Activated naive CD8-positive, alpha-beta T cell treated with anti-CD3 and anti-CD28 coated beads, Interleukin-2, amount 50 U/mL, for 16 hours (primary cell): ENCODE results near the gene TLR9.

Experiments
- DNase-seq: peaks from one replicate; pipeline ENCODE4 v3.0.0-alpha.2; 2020; ENCODE audit warnings: low read depth, low spot score

TLR9 gene

DNA sequence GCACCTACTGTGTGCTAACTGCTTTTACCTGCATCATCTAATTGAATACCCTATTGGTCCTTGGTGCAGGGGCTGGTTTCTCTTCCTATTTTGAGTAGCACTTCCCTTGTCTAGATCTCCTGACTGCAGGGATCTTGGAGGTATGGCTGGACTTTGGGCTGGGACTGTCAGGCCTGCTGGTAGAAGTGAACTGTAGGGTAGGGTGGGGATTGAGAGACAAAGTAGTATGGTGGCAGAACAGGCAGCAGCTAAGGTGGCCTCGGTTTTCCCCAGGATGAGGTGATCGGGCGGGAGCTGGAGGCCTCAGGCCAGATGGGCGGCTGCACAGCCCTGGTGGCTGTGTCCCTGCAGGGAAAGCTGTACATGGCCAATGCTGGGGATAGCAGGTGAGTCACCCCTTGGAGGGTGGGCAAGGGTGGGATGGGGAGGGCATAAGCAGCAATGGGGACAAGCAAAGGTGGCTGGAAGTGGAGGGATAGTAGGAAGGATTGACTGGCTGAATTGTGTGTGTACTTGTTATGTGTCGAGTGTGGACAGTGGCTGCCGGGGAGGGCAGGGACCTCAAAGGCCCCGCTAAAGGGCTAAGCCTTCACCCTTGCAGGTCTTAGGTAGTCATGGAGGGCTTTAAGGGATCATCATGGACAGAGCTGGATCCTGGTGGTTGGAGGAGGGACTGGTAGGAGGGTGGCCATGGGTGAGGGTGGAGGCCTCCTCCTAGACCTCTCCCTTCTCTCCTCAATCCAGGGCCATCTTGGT, 22.1 kb upstream of the TLR9 start:
- no peak for DNase-seq

DNA sequence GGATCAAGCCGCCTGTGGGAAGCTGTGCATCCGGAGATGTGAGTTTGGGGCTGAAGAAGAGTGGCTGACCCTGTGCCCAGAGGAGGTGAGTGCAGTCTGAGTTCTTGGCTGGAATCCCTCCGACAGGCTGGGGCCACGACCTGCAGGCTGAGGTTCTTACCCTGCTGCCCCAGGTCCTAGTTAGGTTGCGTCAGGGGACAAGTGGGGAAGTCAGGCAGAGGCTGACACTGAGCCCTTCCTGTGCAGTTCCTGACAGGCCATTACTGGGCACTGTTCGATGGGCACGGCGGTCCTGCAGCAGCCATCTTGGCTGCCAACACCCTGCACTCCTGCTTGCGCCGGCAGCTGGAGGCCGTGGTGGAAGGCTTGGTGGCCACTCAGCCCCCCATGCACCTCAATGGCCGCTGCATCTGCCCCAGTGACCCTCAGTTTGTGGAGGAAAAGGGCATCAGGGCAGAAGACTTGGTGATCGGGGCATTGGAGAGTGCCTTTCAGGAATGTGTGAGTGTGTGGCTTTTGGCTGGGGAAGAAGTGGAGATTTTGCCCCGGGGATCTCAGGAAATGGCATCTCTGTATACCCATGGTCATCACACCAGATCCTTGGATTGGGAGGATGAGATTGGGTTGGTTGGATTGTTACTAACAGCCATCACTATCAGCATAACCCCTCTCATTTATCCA, 21.4 kb upstream of the TLR9 start:
- DNase-seq, result no peak

DNA sequence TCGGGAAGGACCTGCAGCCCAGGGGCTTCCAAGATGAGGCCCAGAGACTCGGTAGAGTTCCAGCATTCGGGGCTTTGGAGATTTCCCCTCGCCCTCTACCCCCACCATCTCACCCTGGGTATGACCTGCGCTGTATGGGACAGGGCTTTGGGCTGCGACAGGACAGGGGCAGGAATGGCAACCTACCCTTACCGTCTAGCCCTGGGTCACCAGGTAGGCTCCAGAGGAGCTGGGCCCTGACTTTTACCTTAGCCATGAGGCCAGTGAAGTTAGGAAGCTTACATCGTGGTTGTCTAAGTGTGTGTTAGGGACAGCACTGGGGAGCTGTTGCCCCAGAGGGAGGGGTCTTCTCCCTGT, 20.8 kb upstream of the TLR9 start:
- no peak for DNase-seq

DNA sequence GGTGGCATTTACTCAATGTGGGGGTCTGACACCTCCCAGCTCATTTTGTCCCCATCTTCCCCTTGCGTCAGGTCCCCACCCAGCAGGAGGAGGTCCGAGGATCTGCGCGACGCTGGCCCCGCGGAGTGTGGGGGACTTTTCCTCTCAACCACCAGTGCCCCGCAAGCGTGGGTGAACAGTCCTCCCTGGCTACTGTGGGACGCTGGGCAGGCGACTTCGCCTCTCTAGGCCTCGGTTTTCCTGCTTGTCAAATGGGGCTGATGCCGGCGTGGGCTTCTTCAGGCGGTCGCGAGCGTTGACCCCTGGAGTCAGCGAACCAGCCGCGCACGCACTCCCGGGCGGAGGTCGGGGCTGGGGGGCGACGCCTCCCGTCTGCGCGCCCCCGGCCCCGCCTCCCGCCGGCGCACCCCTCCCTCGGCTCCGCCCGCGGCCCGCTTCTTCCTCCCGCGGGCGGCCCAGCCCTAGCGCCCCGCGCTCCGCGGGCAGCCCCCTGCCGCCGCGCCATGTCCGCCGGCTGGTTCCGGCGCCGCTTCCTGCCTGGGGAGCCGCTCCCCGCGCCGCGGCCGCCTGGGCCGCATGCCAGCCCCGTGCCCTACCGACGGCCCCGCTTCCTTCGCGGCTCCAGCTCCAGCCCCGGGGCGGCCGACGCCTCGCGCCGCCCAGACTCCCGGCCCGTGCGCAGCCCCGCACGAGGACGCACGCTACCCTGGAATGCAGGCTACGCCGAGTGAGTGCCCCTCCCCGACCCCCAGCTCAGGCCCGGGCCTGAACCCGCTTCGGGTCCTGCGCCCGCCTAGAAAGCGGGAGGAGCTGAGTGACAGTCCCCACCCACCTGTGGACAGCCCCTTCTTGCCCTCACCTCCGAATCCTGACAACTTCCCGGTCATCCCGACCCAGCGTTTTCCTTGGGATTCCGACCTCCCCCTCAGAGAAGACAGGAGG, 20.1 kb upstream of the TLR9 start, which contains the start of gene PPM1M:
PPM1M (plus strand) TSS at position 438 of the 942 bp plus-strand sequence; CDS start at position 504, 66 bp downstream.
- no peak for DNase-seq

- no peak for DNase-seq
These were observed 18.6 kb upstream of the TLR9 start for GRCh38 chr3:52243791-52244628.

GRCh38 chr3:52242039-52242438, 16.6 kb upstream of the TLR9 start:
- no peak for DNase-seq

DNA sequence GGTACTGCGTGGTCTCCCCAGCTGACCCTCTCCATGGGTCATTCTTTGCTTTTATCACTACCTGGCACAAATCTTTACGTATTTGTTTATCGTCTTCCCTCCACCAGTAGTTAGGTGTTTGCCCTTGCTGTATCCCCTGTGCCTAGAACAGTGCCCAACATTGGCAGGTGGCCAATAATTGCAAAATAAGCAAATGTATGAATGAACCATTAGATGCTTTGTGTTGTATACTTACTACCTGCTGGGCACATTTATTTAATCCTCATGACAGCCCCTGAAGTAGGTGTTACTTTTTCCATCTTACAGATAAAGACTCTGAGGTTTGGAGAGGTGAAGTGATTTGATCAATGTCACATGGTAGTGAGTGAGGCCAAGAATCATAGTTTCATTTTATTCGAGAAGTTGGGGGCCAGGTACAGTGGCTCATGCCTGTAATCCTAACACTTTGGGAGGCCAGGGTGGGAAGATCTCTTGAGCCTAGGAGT, 15.5 kb upstream of the TLR9 start:
- DNase-seq, result no peak

DNA sequence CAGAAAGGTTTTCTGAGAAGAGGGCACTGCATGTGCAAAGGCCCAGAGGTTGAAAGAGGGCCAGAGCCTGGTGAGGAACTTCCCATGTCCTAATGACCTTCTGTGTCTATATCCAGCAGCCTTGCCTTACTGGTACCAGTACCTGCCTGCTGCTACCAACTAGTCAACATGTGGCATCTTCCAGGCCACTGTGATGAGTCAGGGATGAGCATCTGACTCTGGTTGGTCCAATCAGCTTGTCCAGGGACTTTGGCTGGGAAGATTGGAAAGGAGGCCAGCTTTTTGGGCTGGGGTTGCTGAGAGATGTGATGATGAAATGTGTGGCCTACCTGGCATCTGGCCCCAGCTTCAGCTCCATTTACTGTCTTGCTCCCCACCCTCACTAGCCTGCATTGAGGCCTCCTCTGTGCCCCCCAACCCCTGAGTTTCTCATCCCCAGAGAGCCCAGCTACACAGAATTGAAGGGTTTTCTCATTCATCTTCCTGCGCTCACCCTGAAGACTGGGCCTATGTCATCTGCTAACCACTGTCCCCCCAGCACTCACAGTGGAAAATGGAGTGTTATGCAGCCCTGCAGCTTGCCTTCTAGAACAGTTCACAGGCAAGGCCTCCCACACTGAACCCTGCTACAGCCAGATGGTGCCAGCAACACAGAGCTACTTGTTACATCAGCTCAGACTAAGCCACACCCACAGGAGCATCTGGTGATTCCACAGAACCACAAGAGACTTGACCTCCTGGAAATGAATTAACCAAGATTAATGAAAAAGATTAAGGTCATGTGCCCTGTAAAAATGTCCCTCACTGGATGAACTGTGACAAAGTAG, 14.8 kb upstream of the TLR9 start:
- DNase-seq, result no peak

GRCh38 chr3:52238761-52239701, 13.6 kb upstream of the TLR9 start, which contains the start of gene TWF2:
TWF2 (minus strand) TSS chr3:52239158; CDS start chr3:52239016, 142 bp downstream.
- DNase-seq, result peak; percentile 77

- DNase-seq, result no peak
These were observed 12.8 kb upstream of the TLR9 start for GRCh38 chr3:52238193-52238760.

DNA sequence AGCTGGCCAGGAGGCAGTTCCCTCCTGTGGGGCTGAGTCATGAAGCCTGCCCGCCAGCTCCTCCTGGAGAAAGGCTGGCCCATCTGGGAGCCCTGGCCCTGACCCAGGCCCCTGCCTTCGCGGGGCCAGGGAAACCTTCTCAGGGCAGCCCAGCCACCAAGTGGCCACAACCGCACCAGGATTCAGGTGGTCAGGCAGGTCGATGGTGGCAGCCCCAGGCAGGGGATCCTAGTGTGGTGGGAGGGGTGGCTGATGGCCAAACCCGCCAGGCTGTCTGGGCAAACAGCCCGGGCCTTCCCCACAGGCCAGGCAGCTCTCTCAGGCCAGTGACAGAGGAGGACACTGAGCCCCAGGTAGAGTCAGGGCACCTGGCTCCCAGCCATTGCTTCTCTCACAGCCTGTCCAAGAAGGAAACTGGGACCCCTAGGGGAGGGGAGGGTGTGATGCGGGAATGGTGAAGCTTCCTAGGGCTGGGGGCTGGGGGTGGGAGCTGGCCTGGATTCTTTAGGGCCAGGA, 12.3 kb upstream of the TLR9 start:
- no peak for DNase-seq

GRCh38 chr3:52237006-52237656, 11.7 kb upstream of the TLR9 start:
- no peak for DNase-seq

- no peak for DNase-seq
These were observed 11.0 kb upstream of the TLR9 start for GRCh38 chr3:52236424-52236886.

DNA sequence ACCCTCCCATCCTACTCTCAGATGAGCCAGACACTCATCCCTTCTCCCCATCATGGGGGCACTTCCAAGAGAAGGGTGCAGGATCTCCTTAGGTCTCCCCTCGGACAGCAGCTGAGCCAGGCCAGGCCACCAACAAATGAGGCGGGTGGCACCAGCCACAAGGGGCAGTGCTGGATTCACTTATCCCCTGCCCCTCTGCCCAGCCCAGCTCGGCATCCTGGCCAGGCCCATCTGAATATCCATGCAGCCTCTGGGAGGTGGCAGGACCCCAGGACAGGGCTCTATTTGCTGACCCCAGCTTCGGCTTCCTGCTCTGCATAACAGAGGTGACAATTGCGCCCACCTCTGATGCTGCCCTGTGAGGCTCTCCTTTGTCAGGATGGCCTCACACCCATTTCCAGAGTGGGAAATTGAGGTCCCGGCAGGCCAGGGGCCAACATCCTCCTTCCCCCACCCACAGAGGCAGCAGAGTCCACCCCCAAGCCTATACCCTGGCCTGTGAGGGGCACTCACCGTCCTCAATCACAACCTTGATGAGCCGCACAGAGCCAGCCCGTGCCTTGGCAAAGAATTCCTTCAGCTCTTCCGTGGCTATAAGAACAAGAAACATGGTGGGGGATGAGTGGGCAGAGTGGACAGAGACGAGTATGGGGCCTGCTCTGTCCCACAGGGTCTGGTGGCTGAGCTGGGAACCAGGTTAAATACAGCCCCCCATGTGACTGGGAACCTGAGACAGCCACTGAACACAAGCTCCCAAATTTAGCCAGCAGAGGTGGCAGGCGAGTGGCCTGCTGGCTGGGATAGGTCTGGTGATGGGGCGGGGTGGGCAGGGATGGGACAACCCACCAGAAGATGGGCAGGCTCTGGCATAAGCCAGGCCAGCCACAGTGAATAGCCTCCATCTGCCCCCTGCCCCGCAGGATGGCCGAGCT, 9.3 kb upstream of the TLR9 start:
- no peak for DNase-seq

GRCh38 chr3:52233968-52234367, 8.5 kb upstream of the TLR9 start:
- no peak for DNase-seq

- no peak for DNase-seq
These were observed 7.7 kb upstream of the TLR9 start for GRCh38 chr3:52233108-52233591.
